HepG2 (cell line): ENCODE measurements around the gene SPATA31E1.

Experiments used
- CTCF ChIP-seq: sonication (generic); formaldehyde crosslinking; IDR thresholded peaks from 2 replicates; pipeline ENCODE4 v1.5.0; 2020; ENCODE audit warnings: mild to moderate bottlenecking, missing genetic modification reagents, moderate library complexity
- HNRNPK ChIP-seq: fragments of 200-400 bp; formaldehyde crosslinking; IDR thresholded peaks from 2 replicates; pipeline ENCODE4 v1.6.1; 2018; ENCODE audit warnings: low read length, low read depth, moderate library complexity, mild to moderate bottlenecking; ENCODE audit not compliant: poor library complexity, severe bottlenecking
- NPAS2 ChIP-seq: sonication (generic); formaldehyde crosslinking; IDR thresholded peaks from 2 replicates; pipeline ENCODE4 v1.8.0; 2022; ENCODE audit warnings: mild to moderate bottlenecking, missing genetic modification reagents, borderline replicate concordance
- PREB ChIP-seq: sonication (generic); formaldehyde crosslinking; IDR thresholded peaks from 2 replicates; pipeline ENCODE4 v1.4.0; 2020; ENCODE audit warnings: missing genetic modification reagents
- RFX5 ChIP-seq: IDR thresholded peaks from 2 replicates; pipeline ENCODE4 v1.6.1; 2011; ENCODE audit warnings: low read depth, low read length, improper control_type of control experiment
- SIN3A ChIP-seq: IDR thresholded peaks from 2 replicates; pipeline ENCODE4 v1.6.1; 2011; ENCODE audit warnings: low read depth, mild to moderate bottlenecking, control low read depth, low read length, borderline replicate concordance
- SMAD1 ChIP-seq: sonication (generic); formaldehyde crosslinking; IDR thresholded peaks from 2 replicates; pipeline ENCODE4 v1.4.0; 2020; ENCODE audit warnings: missing genetic modification reagents, low read depth, mild to moderate bottlenecking, borderline replicate concordance
- TAF15 ChIP-seq: fragments of 200-400 bp; formaldehyde crosslinking; IDR thresholded peaks from one replicate; pipeline ENCODE4 v1.6.1; 2018; ENCODE audit warnings: mild to moderate bottlenecking, low read depth, low read length; ENCODE audit not compliant: poor library complexity, severe bottlenecking
- TCF7L2 ChIP-seq: IDR thresholded peaks from 2 replicates; pipeline ENCODE4 v1.6.1; 2011; ENCODE audit warnings: mild to moderate bottlenecking, low read depth, low read length, moderate library complexity
- USF2 ChIP-seq, 2 experiments: sonication (generic) in 1 of 2; formaldehyde crosslinking in 1 of 2; IDR thresholded peaks; 2 replicates each; pipeline versions ENCODE4 v1.5.1 to v1.6.1; 2011 to 2020; ENCODE audit warnings: borderline replicate concordance in 1 of 2, low read depth in 1 of 2, low read length in 1 of 2, mild to moderate bottlenecking in 1 of 2, missing genetic modification reagents in 1 of 2, moderate library complexity in 1 of 2
- ZBTB7A ChIP-seq: sonication (generic); formaldehyde crosslinking; IDR thresholded peaks from 2 replicates; pipeline ENCODE4 v1.8.0; 2022; ENCODE audit warnings: mild to moderate bottlenecking, missing genetic modification reagents
- ZNF367 ChIP-seq: sonication (generic); formaldehyde crosslinking; IDR thresholded peaks from 2 replicates; pipeline ENCODE4 v1.4.0; 2020; ENCODE audit warnings: missing genetic modification reagents, borderline replicate concordance

GRCh38 chr9:87873607-87874303 is 8.9 kb upstream of the SPATA31E1 start:
- no peak for TF ChIP-seq CTCF
- TF ChIP-seq ZNF367 (CRISPR knock-in tag) = no peak
- TF ChIP-seq SIN3A = no peak
- no peak for TF ChIP-seq TCF7L2
- TF ChIP-seq PREB (CRISPR knock-in tag) = no peak
- no peak for TF ChIP-seq HNRNPK
- TF ChIP-seq SMAD1 (CRISPR knock-in tag) = no peak
- no peak for TF ChIP-seq TAF15
- no peak for TF ChIP-seq USF2 (IDR thresholded peaks at IDR 0.05; ENCODE audit: low read depth, low read length)
- TF ChIP-seq USF2 (CRISPR knock-in tag; IDR thresholded peaks at IDR 0.05; ENCODE audit: borderline replicate concordance) = no peak
- no peak for TF ChIP-seq ZBTB7A
- no peak for TF ChIP-seq NPAS2 (CRISPR knock-in tag)
- TF ChIP-seq RFX5 = no peak
